ENCODE results near the gene LNPK.
A peak's percentile ranks its signal among the peaks of the same experiment; 100 is the strongest.
"Not testable (repeated sequence)": the region's sequence is repeated elsewhere in the genome, so short reads cannot be mapped to it uniquely, and the experiment has no call there.

LNPK gene

GRCh38 chr2:175914846-175915245 lies 87.2 kb downstream of the LNPK start:
- no peak for TF ChIP-seq CTCF (IDR thresholded peaks at IDR 0.05)
- Histone ChIP-seq H3K27ac (no peak overlapping the region), H3K4me3 (no peak overlapping the region)
- no peak for DNase-seq (ENCODE audit: low spot score)

- H3K4me3 ChIP-seq; H3K27ac ChIP-seq; DNase-seq (ENCODE audit: low spot score): not testable (repeated sequence)
Measured at GRCh38 chr2:175913849-175914743, 88.0 kb downstream of the LNPK start.

GRCh38 chr2:175913267-175913666 lies 88.8 kb downstream of the LNPK start:
- H3K27ac ChIP-seq; DNase-seq (ENCODE audit: low spot score); H3K4me3 ChIP-seq: not testable (repeated sequence)

GRCh38 chr2:175904035-175904434 lies 98.0 kb downstream of the LNPK start:
- Histone ChIP-seq H3K4me3 (no peak overlapping the region), H3K27ac (no peak overlapping the region)
- DNase-seq (ENCODE audit: low spot score) = no peak
- no peak for TF ChIP-seq CTCF (IDR thresholded peaks at IDR 0.05)

- no peak for DNase-seq (ENCODE audit: low spot score)
- TF ChIP-seq CTCF (IDR thresholded peaks at IDR 0.05) = no peak
- peak overlapping the region in 1 of 2 donors; percentile 26 for H3K27ac ChIP-seq
- no peak overlapping the region for H3K4me3 ChIP-seq
Measured at GRCh38 chr2:175903384-175903936, 98.6 kb downstream of the LNPK start.

- DNase-seq (ENCODE audit: low spot score); H3K4me3 ChIP-seq; H3K27ac ChIP-seq: not testable (repeated sequence)
Measured at GRCh38 chr2:175895957-175896356, 106.1 kb downstream of the LNPK start.

- no peak overlapping the region for H3K4me3 ChIP-seq
- TF ChIP-seq CTCF (IDR thresholded peaks at IDR 0.05) = no peak
- no peak for DNase-seq (ENCODE audit: low spot score)
- no peak overlapping the region for H3K27ac ChIP-seq
Measured at GRCh38 chr2:175892046-175892445, 110.0 kb downstream of the LNPK start.

GRCh38 chr2:175890636-175891242 lies 111.3 kb downstream of the LNPK start:
- no peak for DNase-seq (ENCODE audit: low spot score)
- Histone ChIP-seq H3K4me3 (no peak overlapping the region), H3K27ac (no peak overlapping the region)
- TF ChIP-seq CTCF (IDR thresholded peaks at IDR 0.05) = no peak
